Liver (tissue), 9 donors: Measurements from ENCODE around the gene BRI3. TPM values are rescaled to one million over a fixed set of nuclear protein-coding genes. Genes with fewer than 3 reads are reported as not detected.

Experiments
- DNase-seq: peaks from one replicate; pipeline ENCODE4 v3.0.0-alpha.2; 2017; ENCODE audit warnings: low spot score
- H3K27ac ChIP-seq, 2 donors: one replicate each; pipeline ENCODE4 v1.7.0; 2013; ENCODE audit warnings: inconsistent platforms in 2 of 2, low read length in 2 of 2, control low read depth in 1 of 2, low read depth in 1 of 2, mild to moderate bottlenecking in 1 of 2
- H3K27me3 ChIP-seq, 4 donors: one replicate each; pipeline versions ENCODE4 v1.6.1 to v1.7.0; 2013; ENCODE audit warnings: low read length in 3 of 4, inconsistent platforms in 1 of 4, mild to moderate bottlenecking in 1 of 4, moderate library complexity in 1 of 4; ENCODE audit not compliant: control insufficient read depth in 4 of 4, insufficient read depth in 4 of 4
- H3K36me3 ChIP-seq, 4 donors: one replicate each; pipeline versions ENCODE4 v1.6.1 to v1.7.0; 2013; ENCODE audit warnings: low read length in 3 of 4, mild to moderate bottlenecking in 3 of 4, low read depth in 1 of 4, moderate library complexity in 1 of 4; ENCODE audit not compliant: control insufficient read depth in 4 of 4, insufficient read depth in 3 of 4
- H3K4me1 ChIP-seq, 4 donors: one replicate each; pipeline versions ENCODE4 v1.6.1 to v1.7.0; 2013; ENCODE audit warnings: low read length in 3 of 4, mild to moderate bottlenecking in 3 of 4, moderate library complexity in 1 of 4; ENCODE audit not compliant: control insufficient read depth in 4 of 4, insufficient read depth in 4 of 4
- H3K4me3 ChIP-seq, 3 donors: one replicate each; pipeline versions ENCODE4 v1.6.1 to v1.7.0; 2013; ENCODE audit warnings: low read length in 3 of 3, control low read depth in 1 of 3, low read depth in 1 of 3, mild to moderate bottlenecking in 1 of 3
- H3K9ac ChIP-seq, 2 donors: one replicate each; pipeline ENCODE4 v1.7.0; 2013; ENCODE audit warnings: low read length in 2 of 2, mild to moderate bottlenecking in 2 of 2, moderate library complexity in 2 of 2, control low read depth in 1 of 2, low read depth in 1 of 2
- H3K9me3 ChIP-seq, 4 donors: one replicate each; pipeline versions ENCODE4 v1.6.1 to v1.7.0; 2013; ENCODE audit warnings: low read length in 3 of 4; ENCODE audit not compliant: control insufficient read depth in 4 of 4
- CTCF ChIP-seq: fragments of 150-350 bp; IDR thresholded peaks from 2 replicates; pipeline ENCODE4 v1.5.1; 2017; ENCODE audit warnings: improper control_type of control experiment, low read depth, low read length; ENCODE audit not compliant: missing input control
- EGR1 ChIP-seq, 2 donors: IDR thresholded peaks; 2 replicates each; pipeline ENCODE4 v1.6.1; 2016 to 2018; ENCODE audit warnings: antibody characterized with exemption in 2 of 2, low read depth in 2 of 2
- FOXA1 ChIP-seq: IDR thresholded peaks from 2 replicates; pipeline ENCODE4 v1.6.1; 2016; ENCODE audit warnings: antibody characterized with exemption
- FOXA2 ChIP-seq: IDR thresholded peaks from 2 replicates; pipeline ENCODE4 v1.6.1; 2016; ENCODE audit warnings: antibody characterized with exemption
- GABPA ChIP-seq, 2 donors: IDR thresholded peaks in 1 of 2; conservative IDR thresholded peaks in 1 of 2; 2 replicates each; pipeline ENCODE4 v1.6.1; 2016; ENCODE audit warnings: antibody characterized with exemption in 2 of 2, mild to moderate bottlenecking in 1 of 2, moderate library complexity in 1 of 2
- HNF4A ChIP-seq, 2 donors: conservative IDR thresholded peaks; 2 replicates each; pipeline ENCODE4 v1.6.1; 2016; ENCODE audit warnings: antibody characterized with exemption in 2 of 2, mild to moderate bottlenecking in 2 of 2
- HNF4G ChIP-seq: IDR thresholded peaks from 2 replicates; pipeline ENCODE4 v1.6.1; 2016; ENCODE audit warnings: antibody characterized with exemption
- JUND ChIP-seq, 2 donors: IDR thresholded peaks; 2 replicates each; pipeline ENCODE4 v1.6.1; 2016; ENCODE audit warnings: antibody characterized with exemption in 2 of 2
- NR2F2 ChIP-seq: IDR thresholded peaks from 2 replicates; pipeline ENCODE4 v1.6.1; 2016; ENCODE audit warnings: antibody characterized with exemption
- RAD21 ChIP-seq, 2 donors: IDR thresholded peaks; 2 replicates each; pipeline ENCODE4 v1.6.1; 2016; ENCODE audit warnings: antibody characterized with exemption in 2 of 2, mild to moderate bottlenecking in 2 of 2
- RXRA ChIP-seq, 2 donors: IDR thresholded peaks; 2 replicates each; pipeline ENCODE4 v1.6.1; 2017 to 2018; ENCODE audit warnings: antibody characterized with exemption in 2 of 2, mild to moderate bottlenecking in 1 of 2
- SP1 ChIP-seq: IDR thresholded peaks from 2 replicates; pipeline ENCODE4 v1.6.1; 2018; ENCODE audit warnings: antibody characterized with exemption, mild to moderate bottlenecking
- TAF1 ChIP-seq: conservative IDR thresholded peaks from 2 replicates; pipeline ENCODE4 v1.6.1; 2016; ENCODE audit warnings: antibody characterized with exemption, mild to moderate bottlenecking
- YY1 ChIP-seq: IDR thresholded peaks from 2 replicates; pipeline ENCODE4 v1.6.1; 2016; ENCODE audit warnings: antibody characterized with exemption, mild to moderate bottlenecking
- WGBS: extraction: QIAGEN DNeasy Blood & Tissue Kit; methylation state at CpG from one replicate; pipeline ENCODE4 v1.1.7; 2013; 5-methylcytosine and 5-hydroxymethylcytosine counted together
- polyA plus RNA-seq, 2 donors: library from polyadenylated mRNA; stranded (reverse) in 1 of 2; unstranded in 1 of 2; fragments of 200-250 nt in 1 of 2; fragments of >200 nt in 1 of 2; fragmentation: Nextera tagmentation in 1 of 2; extraction: Ambion mirVana in 1 of 2; gene quantifications; one replicate each; pipeline versions ENCODE4 v1.2.1 to v1.2.3, GENCODE V29; 2013 to 2015
- total RNA-seq, 2 donors: library from RNA; depleted of rRNA; stranded (reverse); fragments of >200 nt; gene quantifications; one replicate each; pipeline ENCODE4 v1.2.3, GENCODE V29; 2014
- TF ChIP-seq, protein P1 (sequence below): IDR thresholded peaks from 2 replicates; pipeline ENCODE4 v1.6.1; 2016; ENCODE audit warnings: antibody characterized with exemption
- TF ChIP-seq, protein P2 (sequence below): IDR thresholded peaks from 2 replicates; pipeline ENCODE4 v1.6.1; 2016; ENCODE audit warnings: antibody characterized with exemption, mild to moderate bottlenecking
- TF ChIP-seq, protein P3 (sequence below): IDR thresholded peaks from 2 replicates; pipeline ENCODE4 v1.6.1; 2016; ENCODE audit warnings: antibody characterized with exemption
- TF ChIP-seq, protein P4 (sequence below): IDR thresholded peaks from 2 replicates; pipeline ENCODE4 v1.6.1; 2016; ENCODE audit warnings: antibody characterized with exemption
- donor health status: healthy.
- donor health status: healthy.
- donor health status: healthy.
- donor health status: healthy.
- donor health status: healthy.

BRI3 gene
- total and polyA plus RNA-seq, 4 donors: 14.0 to 80.4 (median 49.7) TPM

DNA sequence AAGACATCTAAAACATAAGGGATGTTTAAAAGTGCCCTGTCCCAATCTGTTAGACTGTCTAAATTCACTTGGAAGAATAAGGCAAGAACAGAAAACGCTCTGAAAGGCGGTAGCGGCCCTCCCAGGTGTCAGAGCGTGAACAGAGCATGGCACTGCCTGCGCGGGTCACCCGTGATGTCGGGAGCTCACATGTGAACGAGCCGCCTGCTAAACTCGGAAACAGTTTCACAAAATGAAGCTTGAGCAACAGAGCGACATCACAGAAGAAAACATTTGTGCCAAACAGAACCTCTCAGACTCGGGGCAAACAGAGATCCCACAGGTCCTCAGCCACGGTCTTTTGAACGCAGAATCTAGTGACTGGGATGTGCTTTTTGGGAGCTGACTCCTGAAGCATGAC lies 12.8 kb downstream of the BRI3 start:
- 74% methylated on average over 15 of the region's 15 CpGs for WGBS
- peak overlapping the region in 1 of 2 donors; percentile 11 for H3K27ac ChIP-seq

More for the DNA sequence above, 12.8 kb downstream of the BRI3 start:
- Histone ChIP-seq H3K9ac (no peak overlapping the region), H3K27me3 (no peaks in the 10 kb centered on the region), H3K4me3 (no peak overlapping the region), H3K9me3 (no peaks in the 10 kb centered on the region), H3K36me3 (peaks cover 7 to 15% (median 11%) of the 10 kb centered on the region in 4 donors), H3K4me1 (peaks cover 0 to 8% (median 1%) of the 10 kb centered on the region in 4 donors)
- no peak for TF ChIP-seq FOXA2
- TF ChIP-seq JUND (IDR thresholded peaks at IDR 0.05): no peak
- TF ChIP-seq, protein P1, sequence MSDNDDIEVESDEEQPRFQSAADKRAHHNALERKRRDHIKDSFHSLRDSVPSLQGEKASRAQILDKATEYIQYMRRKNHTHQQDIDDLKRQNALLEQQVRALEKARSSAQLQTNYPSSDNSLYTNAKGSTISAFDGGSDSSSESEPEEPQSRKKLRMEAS: no peak
- no peak for TF ChIP-seq TAF1
- TF ChIP-seq SP1: no peak
- no peak for TF ChIP-seq RAD21 (IDR thresholded peaks at IDR 0.05)
- no peak for TF ChIP-seq HNF4G
- no peak for TF ChIP-seq EGR1 (IDR thresholded peaks at IDR 0.05; ENCODE audit: low read depth in 2 of 2)
- TF ChIP-seq FOXA1: no peak
- TF ChIP-seq, protein P2, sequence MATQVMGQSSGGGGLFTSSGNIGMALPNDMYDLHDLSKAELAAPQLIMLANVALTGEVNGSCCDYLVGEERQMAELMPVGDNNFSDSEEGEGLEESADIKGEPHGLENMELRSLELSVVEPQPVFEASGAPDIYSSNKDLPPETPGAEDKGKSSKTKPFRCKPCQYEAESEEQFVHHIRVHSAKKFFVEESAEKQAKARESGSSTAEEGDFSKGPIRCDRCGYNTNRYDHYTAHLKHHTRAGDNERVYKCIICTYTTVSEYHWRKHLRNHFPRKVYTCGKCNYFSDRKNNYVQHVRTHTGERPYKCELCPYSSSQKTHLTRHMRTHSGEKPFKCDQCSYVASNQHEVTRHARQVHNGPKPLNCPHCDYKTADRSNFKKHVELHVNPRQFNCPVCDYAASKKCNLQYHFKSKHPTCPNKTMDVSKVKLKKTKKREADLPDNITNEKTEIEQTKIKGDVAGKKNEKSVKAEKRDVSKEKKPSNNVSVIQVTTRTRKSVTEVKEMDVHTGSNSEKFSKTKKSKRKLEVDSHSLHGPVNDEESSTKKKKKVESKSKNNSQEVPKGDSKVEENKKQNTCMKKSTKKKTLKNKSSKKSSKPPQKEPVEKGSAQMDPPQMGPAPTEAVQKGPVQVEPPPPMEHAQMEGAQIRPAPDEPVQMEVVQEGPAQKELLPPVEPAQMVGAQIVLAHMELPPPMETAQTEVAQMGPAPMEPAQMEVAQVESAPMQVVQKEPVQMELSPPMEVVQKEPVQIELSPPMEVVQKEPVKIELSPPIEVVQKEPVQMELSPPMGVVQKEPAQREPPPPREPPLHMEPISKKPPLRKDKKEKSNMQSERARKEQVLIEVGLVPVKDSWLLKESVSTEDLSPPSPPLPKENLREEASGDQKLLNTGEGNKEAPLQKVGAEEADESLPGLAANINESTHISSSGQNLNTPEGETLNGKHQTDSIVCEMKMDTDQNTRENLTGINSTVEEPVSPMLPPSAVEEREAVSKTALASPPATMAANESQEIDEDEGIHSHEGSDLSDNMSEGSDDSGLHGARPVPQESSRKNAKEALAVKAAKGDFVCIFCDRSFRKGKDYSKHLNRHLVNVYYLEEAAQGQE: no peak
- TF ChIP-seq HNF4A (conservative IDR thresholded peaks at IDR 0.05): no peak
- TF ChIP-seq, protein P3, sequence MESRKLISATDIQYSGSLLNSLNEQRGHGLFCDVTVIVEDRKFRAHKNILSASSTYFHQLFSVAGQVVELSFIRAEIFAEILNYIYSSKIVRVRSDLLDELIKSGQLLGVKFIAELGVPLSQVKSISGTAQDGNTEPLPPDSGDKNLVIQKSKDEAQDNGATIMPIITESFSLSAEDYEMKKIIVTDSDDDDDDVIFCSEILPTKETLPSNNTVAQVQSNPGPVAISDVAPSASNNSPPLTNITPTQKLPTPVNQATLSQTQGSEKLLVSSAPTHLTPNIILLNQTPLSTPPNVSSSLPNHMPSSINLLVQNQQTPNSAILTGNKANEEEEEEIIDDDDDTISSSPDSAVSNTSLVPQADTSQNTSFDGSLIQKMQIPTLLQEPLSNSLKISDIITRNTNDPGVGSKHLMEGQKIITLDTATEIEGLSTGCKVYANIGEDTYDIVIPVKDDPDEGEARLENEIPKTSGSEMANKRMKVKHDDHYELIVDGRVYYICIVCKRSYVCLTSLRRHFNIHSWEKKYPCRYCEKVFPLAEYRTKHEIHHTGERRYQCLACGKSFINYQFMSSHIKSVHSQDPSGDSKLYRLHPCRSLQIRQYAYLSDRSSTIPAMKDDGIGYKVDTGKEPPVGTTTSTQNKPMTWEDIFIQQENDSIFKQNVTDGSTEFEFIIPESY: no peak
- TF ChIP-seq CTCF: no peak
- TF ChIP-seq NR2F2: no peak
- TF ChIP-seq, protein P4, sequence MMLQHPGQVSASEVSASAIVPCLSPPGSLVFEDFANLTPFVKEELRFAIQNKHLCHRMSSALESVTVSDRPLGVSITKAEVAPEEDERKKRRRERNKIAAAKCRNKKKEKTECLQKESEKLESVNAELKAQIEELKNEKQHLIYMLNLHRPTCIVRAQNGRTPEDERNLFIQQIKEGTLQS: no peak
- TF ChIP-seq RXRA (IDR thresholded peaks at IDR 0.05): no peak
- TF ChIP-seq GABPA (IDR thresholded peaks at IDR 0.05 in 1 of 2, conservative IDR thresholded peaks at IDR 0.05 in 1 of 2): no peak
- TF ChIP-seq YY1: no peak
- no peak for DNase-seq
